Bronchial epithelial cell (primary cell): Measurements from ENCODE around the gene SERPING1. TPM values are rescaled to one million over a fixed set of nuclear protein-coding genes. Genes with fewer than 3 reads are reported as not detected.

Source experiments
- DNase-seq: peaks from one replicate; pipeline ENCODE4 v3.0.0-alpha.2; 2010; ENCODE audit warnings: low read depth
- FAIRE-seq: peaks from 2 replicates; lab custom pipeline; 2011; peaks lifted over from hg19 to GRCh38; lab: Jason Lieb, UNC
- H3K27me3 ChIP-seq: 2 replicates; pipeline ENCODE4 v1.5.1; 2011; ENCODE audit warnings: low read length; ENCODE audit not compliant: control insufficient read depth, insufficient read depth
- H3K36me3 ChIP-seq: 2 replicates; pipeline ENCODE4 v1.5.1; 2011; ENCODE audit warnings: low read length; ENCODE audit not compliant: control insufficient read depth, insufficient read depth
- H3K4me3 ChIP-seq: 2 replicates; pipeline ENCODE4 v1.5.1; 2011; ENCODE audit warnings: mild to moderate bottlenecking, low read depth, low read length, control low read depth
- CTCF ChIP-seq: IDR thresholded peaks from 2 replicates; pipeline ENCODE4 v1.5.1; 2011; ENCODE audit warnings: mild to moderate bottlenecking, moderate library complexity, low read length, control low read depth, inconsistent platforms; ENCODE audit not compliant: insufficient read depth, severe bottlenecking
- total RNA-seq: library from RNA; depleted of rRNA; stranded (reverse); fragments of >200 nt; gene quantifications from 2 replicates; pipeline ENCODE4 v1.2.1, GENCODE V29; 2014

The SERPING1 gene
- total RNA-seq, 1 donor from 2014 or later = 1.3 TPM

- no peak overlapping the region for H3K4me3 ChIP-seq
- FAIRE-seq = no peak
- no peak for TF ChIP-seq CTCF
- no peaks in the 10 kb centered on the region for H3K36me3 ChIP-seq
- H3K27me3 ChIP-seq = peaks cover 2% of the 10 kb centered on the region
- peak; percentile 39 for DNase-seq
Observed at GRCh38 chr11:57598831-57599155, 1.3 kb downstream of the SERPING1 start.

- DNase-seq (peak; percentile 42), FAIRE-seq (peak; percentile 13)
- Histone ChIP-seq H3K36me3 (no peaks in the 10 kb centered on the region), H3K4me3 (no peak overlapping the region), H3K27me3 (peaks cover 2% of the 10 kb centered on the region)
- no peak for TF ChIP-seq CTCF
Observed at GRCh38 chr11:57599381-57599780, 1.9 kb downstream of the SERPING1 start.

DNA sequence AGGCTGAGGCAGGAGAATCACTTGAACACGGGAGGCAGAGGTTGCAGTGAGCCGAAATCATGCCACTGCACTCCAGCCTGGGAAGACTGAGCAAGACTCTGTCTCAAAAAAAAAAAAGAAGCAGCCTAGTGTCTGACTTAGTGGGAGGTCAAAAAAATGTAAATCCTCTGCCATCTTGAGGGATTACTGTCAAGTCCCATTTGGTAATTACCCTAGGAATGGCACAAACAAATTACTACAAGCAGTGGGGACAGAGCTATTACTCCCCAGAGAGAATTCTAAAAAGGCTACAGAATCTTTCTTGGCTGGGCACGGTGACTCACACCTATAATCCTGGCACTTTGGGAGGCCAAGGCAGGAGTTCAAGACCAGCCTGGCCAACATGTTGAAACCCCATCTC, 3.8 kb downstream of the SERPING1 start:
- no peaks in the 10 kb centered on the region for H3K27me3 ChIP-seq
- no peak overlapping the region for H3K4me3 ChIP-seq
- DNase-seq = no peak
- FAIRE-seq = no peak
- no peaks in the 10 kb centered on the region for H3K36me3 ChIP-seq
- no peak for TF ChIP-seq CTCF

DNA sequence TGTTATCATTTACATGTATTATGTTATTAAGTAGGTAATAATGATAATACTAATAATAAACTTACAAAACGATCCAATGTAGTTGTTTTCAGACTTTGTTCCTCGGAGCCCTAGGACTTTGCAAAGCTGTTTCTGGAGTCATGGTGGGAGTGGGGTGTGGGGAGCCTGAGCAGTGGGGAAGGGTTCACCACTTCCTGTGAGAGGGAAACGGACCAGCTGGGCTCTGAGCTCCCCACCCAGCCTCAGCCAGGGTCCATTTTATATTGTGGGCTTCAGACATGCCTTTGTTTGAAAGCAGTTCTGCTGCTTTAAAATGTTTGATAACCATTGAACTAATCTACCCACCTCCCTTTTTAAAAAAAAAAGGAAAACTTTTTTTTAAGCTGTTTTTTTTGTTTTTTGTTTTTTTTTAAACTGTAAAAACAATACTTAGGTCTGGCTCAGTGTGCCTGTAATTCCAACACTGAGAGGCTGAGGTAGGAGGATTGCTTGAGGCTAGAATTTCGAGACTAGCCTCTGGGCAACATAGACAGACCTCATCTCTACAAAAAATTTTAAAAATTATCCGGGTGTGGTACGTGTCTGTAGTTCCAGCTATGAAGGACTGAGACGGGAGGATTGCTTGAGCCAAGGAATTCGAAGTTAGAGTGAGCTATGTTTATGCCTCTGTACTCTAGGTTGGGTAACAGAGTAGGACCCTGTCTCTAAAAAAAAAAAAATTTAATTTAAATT, 7.0 kb downstream of the SERPING1 start:
- DNase-seq = no peak
- no peaks in the 10 kb centered on the region for H3K27me3 ChIP-seq
- H3K4me3 ChIP-seq = no peak overlapping the region
- no peak for TF ChIP-seq CTCF
- no peaks in the 10 kb centered on the region for H3K36me3 ChIP-seq
- no peak for FAIRE-seq

GRCh38 chr11:57605028-57605420, 7.5 kb downstream of the SERPING1 start:
- no peak for TF ChIP-seq CTCF
- FAIRE-seq (no peak), DNase-seq (no peak)
- Histone ChIP-seq H3K36me3 (no peaks in the 10 kb centered on the region), H3K27me3 (no peaks in the 10 kb centered on the region), H3K4me3 (no peak overlapping the region)

- FAIRE-seq (no peak), DNase-seq (no peak)
- Histone ChIP-seq H3K4me3 (no peak overlapping the region), H3K27me3 (no peaks in the 10 kb centered on the region), H3K36me3 (no peaks in the 10 kb centered on the region)
- no peak for TF ChIP-seq CTCF
Observed at GRCh38 chr11:57610170-57610569, 12.7 kb downstream of the SERPING1 start.
